Transverse colon (tissue), 4 donors: ENCODE data around the gene TCF7L2. TPM values are rescaled to one million over a fixed set of nuclear protein-coding genes. Genes with fewer than 3 reads are reported as not detected.

Experiments used
- DNase-seq: peaks from one replicate; pipeline ENCODE4 v3.0.0-alpha.2; 2019
- H3K27ac ChIP-seq, 4 donors: fragments of 200-600 bp; sonication (generic); 2 replicates each; pipeline ENCODE4 v1.5.1; 2016 to 2018; ENCODE audit warnings: inconsistent platforms in 4 of 4
- H3K27me3 ChIP-seq: fragments of 200-600 bp; sonication (generic); 2 replicates; pipeline ENCODE4 v1.5.1; 2017; ENCODE audit warnings: inconsistent platforms
- H3K36me3 ChIP-seq, 4 donors: fragments of 200-600 bp; sonication (generic); 2 replicates each; pipeline ENCODE4 v1.5.1; 2017 to 2019; ENCODE audit warnings: inconsistent platforms in 4 of 4
- H3K4me1 ChIP-seq, 4 donors: fragments of 200-600 bp; sonication (generic); 2 replicates each; pipeline ENCODE4 v1.5.1; 2017 to 2020; ENCODE audit warnings: inconsistent platforms in 4 of 4
- H3K4me3 ChIP-seq, 4 donors: fragments of 200-600 bp; sonication (generic); 1 replicate in 1 of 4; 2 replicates in 3 of 4; pipeline versions ENCODE4 v1.5.1 to v1.6.1; 2017 to 2019; ENCODE audit warnings: inconsistent platforms in 4 of 4
- H3K9me3 ChIP-seq, 2 donors: fragments of 200-600 bp; sonication (generic); 2 replicates each; pipeline ENCODE4 v1.5.1; 2017 to 2019; ENCODE audit warnings: inconsistent platforms in 2 of 2
- CTCF ChIP-seq, 5 experiments: fragments of 200-600 bp in 3 of 5; fragments of 450-650 bp in 2 of 5; sonication (generic) in 3 of 5; IDR thresholded peaks; 1 replicate in 2 of 5; 2 replicates in 3 of 5; pipeline ENCODE4 v1.5.1; 2016 to 2017; ENCODE audit warnings: antibody characterized with exemption in 5 of 5, inconsistent platforms in 3 of 5, mild to moderate bottlenecking in 2 of 5, moderate library complexity in 1 of 5
- EP300 ChIP-seq: sonication (generic); formaldehyde crosslinking; IDR thresholded peaks from one replicate; pipeline ENCODE4 v1.6.1; 2017; ENCODE audit warnings: antibody characterized with exemption, low read depth
- POLR2A ChIP-seq: fragments of 450-650 bp; IDR thresholded peaks from one replicate; pipeline ENCODE4 v1.6.1; 2016; ENCODE audit warnings: antibody characterized with exemption, mild to moderate bottlenecking, moderate library complexity
- POLR2AphosphoS5 ChIP-seq, 3 donors: sonication (generic); formaldehyde crosslinking; IDR thresholded peaks; one replicate each; pipeline ENCODE4 v1.6.1; 2016; ENCODE audit warnings: antibody characterized with exemption in 3 of 3
- WGBS, 2 donors: methylation state at CpG; one replicate each; pipeline ENCODE4 v1.1.5; 2018; ENCODE audit warnings: low coverage in 1 of 2; 5-methylcytosine and 5-hydroxymethylcytosine counted together
- in situ Hi-C, 4 donors: fragments of 200-750 bp; cut with MboI; loops; one replicate each; pipeline versions ENCODE4 v1.15.0 to v1.15.1; 2017; ENCODE audit warnings: low sequenced_read_pairs in 3 of 4, low pct_ligation_motif_present in 1 of 4, low pct_unique_long_range_greater_than_20kb in 1 of 4
- intact Hi-C: fragments of 100-400 bp; cut with DNase I; formaldehyde crosslinking; loops from one replicate; pipeline ENCODE4 v1.15.1; 2023; ENCODE audit warnings: low total_unique reads
- total RNA-seq, 4 donors: library from RNA; depleted of rRNA; stranded (reverse); fragments of >200 nt; gene quantifications; one replicate each; pipeline ENCODE4 v1.1.0, GENCODE V29; 2016

Gene TCF7L2
- total RNA-seq, 4 donors from 2014 or later: 84.6 to 249 (median 137) TPM

GRCh38 chr10:113111260-113111659, 161.2 kb downstream of the TCF7L2 start:
- H3K36me3 ChIP-seq: no peaks in the 10 kb centered on the region
- intact Hi-C loops: no loop called here
- no peaks in the 10 kb centered on the region for H3K27me3 ChIP-seq
- H3K4me3 ChIP-seq: no peak overlapping the region
- H3K9me3 ChIP-seq: no peaks in the 10 kb centered on the region
- no peak overlapping the region for H3K27ac ChIP-seq
- TF ChIP-seq POLR2AphosphoS5 (IDR thresholded peaks at IDR 0.05) (no peak), EP300 (no peak), POLR2A (no peak), CTCF (IDR thresholded peaks at IDR 0.05) (no peak)
- in situ Hi-C loops: loop anchor here in 3 of 4 donors (25.0 kb wide), 2 partner anchors 374 to 549 kb away; no protein-coding TSS in a partner anchor
- no peak for DNase-seq
- H3K4me1 ChIP-seq: peaks cover 9 to 20% (median 13%) of the 10 kb centered on the region in 4 donors
- 96 to 100% methylated on average over 1 to 3 of the region's 3 CpGs for WGBS, 2 donors

- Histone ChIP-seq H3K4me3 (no peak overlapping the region), H3K4me1 (peaks cover 7 to 14% (median 10%) of the 10 kb centered on the region in 4 donors), H3K27me3 (no peaks in the 10 kb centered on the region), H3K9me3 (no peaks in the 10 kb centered on the region), H3K27ac (peak overlapping the region in 2 of 4 donors; percentile 10 to 40), H3K36me3 (no peaks in the 10 kb centered on the region)
- TF ChIP-seq CTCF (IDR thresholded peaks at IDR 0.05) (no peak), POLR2A (no peak), POLR2AphosphoS5 (IDR thresholded peaks at IDR 0.05) (no peak), EP300 (no peak)
- 52 to 66% methylated on average over 4 to 12 of the region's 12 CpGs for WGBS, 2 donors
- in situ Hi-C loops: loop anchor here in 3 of 4 donors (25.0 kb wide), 2 partner anchors 375 to 550 kb away; no protein-coding TSS in a partner anchor
- intact Hi-C loops: no loop called here
- DNase-seq: peak; percentile 25
Measured at GRCh38 chr10:113111900-113112853, 162.1 kb downstream of the TCF7L2 start.

- no peak overlapping the region for H3K4me3 ChIP-seq
- H3K4me1 ChIP-seq: peaks cover 7 to 14% (median 10%) of the 10 kb centered on the region in 4 donors
- DNase-seq: no peak
- WGBS, 2 donors: 88 to 92% methylated on average over 5 of the region's 5 CpGs
- TF ChIP-seq EP300: no peak
- H3K27me3 ChIP-seq: no peaks in the 10 kb centered on the region
- H3K36me3 ChIP-seq: no peaks in the 10 kb centered on the region
- intact Hi-C loops (no loop called here), in situ Hi-C loops (loop anchor here in 3 of 4 donors (25.0 kb wide), 2 partner anchors 376 to 551 kb away; no protein-coding TSS in a partner anchor)
- no peak overlapping the region for H3K27ac ChIP-seq
- no peaks in the 10 kb centered on the region for H3K9me3 ChIP-seq
Measured at GRCh38 chr10:113113241-113113640, 163.2 kb downstream of the TCF7L2 start.

- Histone ChIP-seq H3K36me3 (no peaks in the 10 kb centered on the region), H3K9me3 (no peaks in the 10 kb centered on the region), H3K4me3 (no peak overlapping the region), H3K27ac (no peak overlapping the region), H3K27me3 (no peaks in the 10 kb centered on the region), H3K4me1 (peaks cover 7 to 14% (median 10%) of the 10 kb centered on the region in 4 donors)
- in situ Hi-C loops: loop anchor here in 3 of 4 donors (25.0 kb wide), 2 partner anchors 377 to 552 kb away; no protein-coding TSS in a partner anchor
- intact Hi-C loops: no loop called here
- no peak for TF ChIP-seq POLR2AphosphoS5 (IDR thresholded peaks at IDR 0.05)
- TF ChIP-seq POLR2A: no peak
- no peak for TF ChIP-seq CTCF (IDR thresholded peaks at IDR 0.05)
- TF ChIP-seq EP300: no peak
- DNase-seq: no peak
- 41% methylated on average over 1 of the region's 1 CpG; no CpG with 5 or more reads in 1 of the 2 donors for WGBS, 2 donors
Measured at GRCh38 chr10:113113918-113114317, 163.9 kb downstream of the TCF7L2 start.
